ENCODE data around the gene PLCD1. TPM values are rescaled to one million over a fixed set of nuclear protein-coding genes. Genes with fewer than 3 reads are reported as not detected.

Gene PLCD1
- polyA plus RNA-seq, 1 of the 3 experiments (the other 2 are of a cell fraction): 20.2 TPM

DNA sequence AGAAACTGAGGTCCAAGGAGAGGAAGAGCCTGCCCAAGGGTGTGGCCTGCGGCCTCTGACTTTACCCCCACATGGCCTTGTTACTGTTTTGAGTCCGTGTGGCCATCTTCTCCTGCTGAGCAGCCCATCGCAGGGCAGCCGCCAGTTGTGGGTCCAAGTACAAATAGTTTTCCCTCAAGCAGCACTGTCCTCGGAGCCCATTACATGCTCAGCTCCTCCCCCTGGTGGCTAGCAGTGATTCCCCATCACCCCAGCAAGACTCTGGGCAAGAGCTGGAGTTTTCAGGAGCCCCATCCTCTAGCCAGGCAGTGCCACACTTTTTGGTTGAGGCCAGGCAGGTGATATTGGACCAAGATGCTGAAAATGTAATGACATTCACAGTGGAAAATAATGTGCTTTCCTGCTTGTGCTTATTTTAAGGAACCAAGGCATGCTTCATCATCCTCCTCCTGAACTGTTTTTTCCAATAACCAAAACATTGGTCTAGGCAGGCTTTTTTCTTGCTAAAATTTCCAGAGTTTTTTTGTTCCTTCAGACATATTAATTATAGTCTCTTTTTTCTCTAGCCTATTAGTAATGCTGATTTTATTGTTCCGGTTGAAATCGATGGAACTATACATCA, 62.1 kb downstream of the PLCD1 start:
- Histone ChIP-seq H3K36me3 (replicated peaks in 1 of 2; ENCODE audit: control insufficient read depth in 1 of 2, insufficient read depth in 2 of 2, low read length in 1 of 2) (peaks cover 12 to 25% of the 10 kb centered on the region in 2 experiments), H2AFZ (ENCODE audit: low read depth) (no peak overlapping the region), H3K79me2 (ENCODE audit: insufficient read depth) (no peaks in the 10 kb centered on the region), H4K20me1 (ENCODE audit: insufficient read depth) (no peaks in the 10 kb centered on the region), H3K4me3 (ENCODE audit: low read depth in 2 of 2, low read length in 1 of 2) (no peak overlapping the region), H3K9me2 (no peaks in the 10 kb centered on the region), H3K27me3 (ENCODE audit: insufficient read depth) (no peaks in the 10 kb centered on the region), H3K9me3 (no peaks in the 10 kb centered on the region), H3K27ac (ENCODE audit: low read depth in 2 of 2, low read length in 1 of 2) (no peak overlapping the region), H3K4me2 (no peak overlapping the region), H3F3A (replicated peaks; ENCODE audit: insufficient read depth) (no peaks in the 10 kb centered on the region), H3K9ac (no peak overlapping the region), H3K4me1 (ENCODE audit: control insufficient read depth in 1 of 2, insufficient read depth in 2 of 2, low read depth in 1 of 2, low read length in 1 of 2) (peaks cover 7 to 8% of the 10 kb centered on the region in 2 experiments; a peak in 3 of 4 replicates)
- CTCF ChIA-PET: interaction anchor here (0.6 to 5.3 kb wide), 24 partner anchors 8 to 670 kb away, joined by 3 to 33 read pairs (median 5); no protein-coding TSS in a partner anchor
- TF ChIP-seq, protein P1, sequence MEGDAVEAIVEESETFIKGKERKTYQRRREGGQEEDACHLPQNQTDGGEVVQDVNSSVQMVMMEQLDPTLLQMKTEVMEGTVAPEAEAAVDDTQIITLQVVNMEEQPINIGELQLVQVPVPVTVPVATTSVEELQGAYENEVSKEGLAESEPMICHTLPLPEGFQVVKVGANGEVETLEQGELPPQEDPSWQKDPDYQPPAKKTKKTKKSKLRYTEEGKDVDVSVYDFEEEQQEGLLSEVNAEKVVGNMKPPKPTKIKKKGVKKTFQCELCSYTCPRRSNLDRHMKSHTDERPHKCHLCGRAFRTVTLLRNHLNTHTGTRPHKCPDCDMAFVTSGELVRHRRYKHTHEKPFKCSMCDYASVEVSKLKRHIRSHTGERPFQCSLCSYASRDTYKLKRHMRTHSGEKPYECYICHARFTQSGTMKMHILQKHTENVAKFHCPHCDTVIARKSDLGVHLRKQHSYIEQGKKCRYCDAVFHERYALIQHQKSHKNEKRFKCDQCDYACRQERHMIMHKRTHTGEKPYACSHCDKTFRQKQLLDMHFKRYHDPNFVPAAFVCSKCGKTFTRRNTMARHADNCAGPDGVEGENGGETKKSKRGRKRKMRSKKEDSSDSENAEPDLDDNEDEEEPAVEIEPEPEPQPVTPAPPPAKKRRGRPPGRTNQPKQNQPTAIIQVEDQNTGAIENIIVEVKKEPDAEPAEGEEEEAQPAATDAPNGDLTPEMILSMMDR (IDR thresholded peaks at IDR 0.05): peak; percentile 84
- TF ChIP-seq RAD21 (IDR thresholded peaks at IDR 0.05; ENCODE audit: low read length): peak; percentile 86
- TF ChIP-seq RFX5 (IDR thresholded peaks at IDR 0.05; ENCODE audit: low read length): no peak
- peak; percentile 95 for TF ChIP-seq SMC3 (IDR thresholded peaks at IDR 0.05; ENCODE audit: low read depth, low read length)
- POLR2A ChIA-PET: interaction anchor here (0.6 to 1.0 kb wide), 3 partner anchors 37 to 113 kb away, joined by 3 to 6 read pairs (median 3); no protein-coding TSS in a partner anchor
- DNase-seq: peak; percentile 77
- 68% methylated on average over 7 of the region's 7 CpGs for WGBS (ENCODE audit: low lambda C conversion rate)

DNA sequence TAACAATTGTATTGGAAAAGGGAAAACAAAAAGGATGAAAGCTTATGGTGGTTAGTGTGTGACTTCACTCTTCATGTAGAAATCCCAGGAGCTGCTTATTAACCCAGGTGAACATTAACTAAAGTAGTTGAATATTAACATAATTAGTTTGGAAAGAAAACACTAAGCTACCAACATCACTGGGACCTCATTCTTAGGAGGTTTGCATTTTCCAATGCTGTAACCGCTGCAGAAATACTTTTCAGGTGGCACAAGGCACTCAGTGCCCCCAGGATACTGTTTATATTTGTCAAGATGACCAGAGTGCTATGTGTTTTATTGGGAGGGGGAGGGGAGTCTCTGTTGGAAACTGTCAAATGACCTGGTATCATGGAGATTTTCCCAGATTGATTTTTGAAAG, 64.7 kb downstream of the PLCD1 start:
- ChIA-PET POLR2A (no interaction called here), CTCF (interaction anchor here (0.9 to 5.3 kb wide), 5 partner anchors 11 to 100 kb away, joined by 3 to 31 read pairs (median 9); no protein-coding TSS in a partner anchor)
- TF ChIP-seq EP300 (IDR thresholded peaks at IDR 0.05; ENCODE audit: borderline replicate concordance in 1 of 2, low read depth in 1 of 2, low read length in 1 of 2) (no peak), MXI1 (IDR thresholded peaks at IDR 0.05; ENCODE audit: low read depth, low read length) (no peak), JUND (IDR thresholded peaks at IDR 0.05) (no peak), MEF2A (IDR thresholded peaks at IDR 0.05; ENCODE audit: borderline replicate concordance, low read depth) (no peak), SMC3 (IDR thresholded peaks at IDR 0.05; ENCODE audit: low read depth, low read length) (no peak), TEAD4 (IDR thresholded peaks at IDR 0.05; ENCODE audit: borderline replicate concordance, insufficient read depth) (no peak), ELF1 (IDR thresholded peaks at IDR 0.05) (no peak), RCOR1 (IDR thresholded peaks at IDR 0.05; ENCODE audit: low read length) (no peak), RFX5 (IDR thresholded peaks at IDR 0.05; ENCODE audit: low read length) (no peak), POLR2AphosphoS5 (IDR thresholded peaks at IDR 0.05; ENCODE audit: low read depth, low read length) (no peak), FOSL2 (IDR thresholded peaks at IDR 0.05; ENCODE audit: borderline replicate concordance, low read depth) (no peak), CHD2 (IDR thresholded peaks at IDR 0.05; ENCODE audit: low read length, partially characterized antibody) (no peak), SIN3A (IDR thresholded peaks at IDR 0.05; ENCODE audit: borderline replicate concordance, low read depth, low read length) (no peak)
- TF ChIP-seq, protein P1 (IDR thresholded peaks at IDR 0.05): no peak
- TF ChIP-seq, protein P2, sequence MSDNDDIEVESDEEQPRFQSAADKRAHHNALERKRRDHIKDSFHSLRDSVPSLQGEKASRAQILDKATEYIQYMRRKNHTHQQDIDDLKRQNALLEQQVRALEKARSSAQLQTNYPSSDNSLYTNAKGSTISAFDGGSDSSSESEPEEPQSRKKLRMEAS (IDR thresholded peaks at IDR 0.05; ENCODE audit: low read depth): no peak
- TF ChIP-seq, protein P3, sequence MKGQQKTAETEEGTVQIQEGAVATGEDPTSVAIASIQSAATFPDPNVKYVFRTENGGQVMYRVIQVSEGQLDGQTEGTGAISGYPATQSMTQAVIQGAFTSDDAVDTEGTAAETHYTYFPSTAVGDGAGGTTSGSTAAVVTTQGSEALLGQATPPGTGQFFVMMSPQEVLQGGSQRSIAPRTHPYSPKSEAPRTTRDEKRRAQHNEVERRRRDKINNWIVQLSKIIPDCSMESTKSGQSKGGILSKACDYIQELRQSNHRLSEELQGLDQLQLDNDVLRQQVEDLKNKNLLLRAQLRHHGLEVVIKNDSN (IDR thresholded peaks at IDR 0.05; ENCODE audit: borderline replicate concordance, low read depth): no peak
- Histone ChIP-seq H3K9me3 (no peaks in the 10 kb centered on the region), H3K27ac (ENCODE audit: low read depth in 2 of 2, low read length in 1 of 2) (no peak overlapping the region), H3K4me1 (ENCODE audit: control insufficient read depth in 1 of 2, insufficient read depth in 2 of 2, low read depth in 1 of 2, low read length in 1 of 2) (peaks cover 15 to 18% of the 10 kb centered on the region in 2 experiments; a peak in 3 of 4 replicates), H3K4me2 (no peak overlapping the region), H3K27me3 (ENCODE audit: insufficient read depth) (no peaks in the 10 kb centered on the region), H3K36me3 (replicated peaks in 1 of 2; ENCODE audit: control insufficient read depth in 1 of 2, insufficient read depth in 2 of 2, low read length in 1 of 2) (peaks cover 5 to 14% of the 10 kb centered on the region in 2 experiments), H3K79me2 (ENCODE audit: insufficient read depth) (0 out of 2 replicates have a peak, but pooled peaks cover 2% of the 10 kb centered on the region), H3K9ac (no peak overlapping the region), H2AFZ (ENCODE audit: low read depth) (no peak overlapping the region), H4K20me1 (ENCODE audit: insufficient read depth) (no peaks in the 10 kb centered on the region), H3K9me2 (no peaks in the 10 kb centered on the region), H3F3A (replicated peaks; ENCODE audit: insufficient read depth) (peaks cover 5% of the 10 kb centered on the region), H3K4me3 (ENCODE audit: low read depth in 2 of 2, low read length in 1 of 2) (no peak overlapping the region)
- 80% methylated on average over 1 of the region's 1 CpG for WGBS (ENCODE audit: low lambda C conversion rate)
- no peak for DNase-seq
